GM18858 (cell line): ENCODE results near the gene ZNF337.
"Not testable (repeated sequence)": the region's sequence is repeated elsewhere in the genome, so short reads cannot be mapped to it uniquely, and the experiment has no call there.

Experiments
- ATAC-seq: cut with Tn5 transposase; IDR thresholded peaks from one replicate; pipeline ENCODE4 v1.9.1; 2021; ENCODE audit not compliant: unreplicated experiment

The ZNF337 gene

GRCh38 chr20:25630615-25631014 is 66.0 kb downstream of the ZNF337 start:
- not testable (repeated sequence) for ATAC-seq

GRCh38 chr20:25629816-25630499 is 66.7 kb downstream of the ZNF337 start:
- ATAC-seq, result no peak

- no peak for ATAC-seq
These were observed 69.9 kb downstream of the ZNF337 start for GRCh38 chr20:25626779-25627178.

GRCh38 chr20:25624500-25624939 is 72.1 kb downstream of the ZNF337 start:
- ATAC-seq, result no peak
